SH-SY5Y (cell line): Measurements from ENCODE around the gene OR2AE1.

Experiments used
- GATA2 ChIP-seq: IDR thresholded peaks from 2 replicates; pipeline ENCODE4 v1.6.1; 2011; ENCODE audit warnings: mild to moderate bottlenecking, low read depth, low read length
- GATA3 ChIP-seq: IDR thresholded peaks from 2 replicates; pipeline ENCODE4 v1.6.1; 2011; ENCODE audit warnings: low read depth, mild to moderate bottlenecking, low read length, moderate library complexity

Gene OR2AE1

GRCh38 chr7:99833289-99833877 lies 43.5 kb downstream of the OR2AE1 start:
- TF ChIP-seq GATA3 (no peak), GATA2 (no peak)

GRCh38 chr7:99831595-99831994 lies 45.2 kb downstream of the OR2AE1 start:
- TF ChIP-seq GATA2 (no peak), GATA3 (no peak)

- TF ChIP-seq GATA3: no peak
- no peak for TF ChIP-seq GATA2
These were observed 47.2 kb downstream of the OR2AE1 start for GRCh38 chr7:99829524-99830160.

GRCh38 chr7:99828811-99829210 lies 48.0 kb downstream of the OR2AE1 start:
- TF ChIP-seq GATA2 (no peak), GATA3 (no peak)

GRCh38 chr7:99827040-99827778 lies 49.6 kb downstream of the OR2AE1 start:
- TF ChIP-seq GATA2: no peak
- TF ChIP-seq GATA3: no peak
